Heart left ventricle (tissue), 16 donors: ENCODE results near the gene PGGT1B. TPM values are rescaled to one million over a fixed set of nuclear protein-coding genes. Genes with fewer than 3 reads are reported as not detected.

Experiments used
- ATAC-seq, 4 donors: fragments of 200-7000 bp; cut with Tn5 transposase; one replicate each; pipeline ENCODE4 v1.9.1; 2020 to 2022; ENCODE audit warnings: moderate library complexity in 4 of 4, mild to moderate bottlenecking in 3 of 4, moderate number of reproducible peaks in 1 of 4
- DNase-seq, 5 donors: peaks; one replicate each; pipeline ENCODE4 v3.0.0-alpha.2; 2020
- H3K27ac ChIP-seq, 12 donors: fragments of 200-600 bp; sonication (generic) in 4 of 12; one replicate each; pipeline versions ENCODE4 v1.5.0 to v1.8.0; 2016 to 2022; ENCODE audit warnings: mild to moderate bottlenecking in 2 of 12
- H3K27me3 ChIP-seq, 9 donors: fragments of 200-600 bp; sonication (generic) in 2 of 9; one replicate each; pipeline versions ENCODE4 v1.5.1 to v1.8.0; 2016 to 2022; ENCODE audit warnings: mild to moderate bottlenecking in 3 of 9
- H3K36me3 ChIP-seq, 9 donors: fragments of 200-600 bp; sonication (generic) in 2 of 9; one replicate each; pipeline versions ENCODE4 v1.5.0 to v1.8.0; 2018 to 2022; ENCODE audit warnings: mild to moderate bottlenecking in 2 of 9
- H3K4me1 ChIP-seq, 12 donors: fragments of 200-600 bp; sonication (generic) in 4 of 12; one replicate each; pipeline versions ENCODE4 v1.5.0 to v1.8.0; 2016 to 2022; ENCODE audit warnings: mild to moderate bottlenecking in 3 of 12
- H3K4me3 ChIP-seq, 12 donors: fragments of 200-600 bp; sonication (generic) in 4 of 12; one replicate each; pipeline versions ENCODE4 v1.5.0 to v1.8.0; 2017 to 2022; ENCODE audit warnings: mild to moderate bottlenecking in 9 of 12, moderate library complexity in 4 of 12
- H3K9me3 ChIP-seq, 12 donors: fragments of 200-600 bp; sonication (generic) in 4 of 12; one replicate each; pipeline versions ENCODE4 v1.5.0 to v1.8.0; 2016 to 2022; ENCODE audit warnings: mild to moderate bottlenecking in 1 of 12
- POLR2A ChIP-seq, 2 donors: fragments of 450-650 bp; IDR thresholded peaks; one replicate each; pipeline ENCODE4 v1.6.1; 2017; ENCODE audit warnings: antibody characterized with exemption in 2 of 2, mild to moderate bottlenecking in 2 of 2, moderate library complexity in 2 of 2
- WGBS, 4 donors: extraction: QIAGEN DNeasy Blood & Tissue Kit in 2 of 4; methylation state at CpG; one replicate each; pipeline versions ENCODE4 v1.1.5 to v1.1.7; 2013 to 2018; 5-methylcytosine and 5-hydroxymethylcytosine counted together
- intact Hi-C, 10 donors: fragments of 100-400 bp; cut with DNase I; formaldehyde crosslinking; loops; one replicate each; pipeline versions ENCODE4 v1.11.1 to v1.14.2; 2022
- polyA plus RNA-seq, 2 donors: library from polyadenylated mRNA; stranded (reverse); fragments of 200-250 nt; gene quantifications; one replicate each; pipeline ENCODE4 v1.2.3, GENCODE V29; 2013
- total RNA-seq, 9 donors: library from RNA; depleted of rRNA in 2 of 9; stranded (reverse); fragments of >200 nt in 2 of 9; fragmentation: NEBNext Ultra II Directional in 3 of 9; extraction: Animal tissue kit (Norgen Biotek cat#: 25700) in 3 of 9; gene quantifications; one replicate each; pipeline versions ENCODE4 v1.1.0 to v1.2.4, GENCODE V29; 2016 to 2023
- TF ChIP-seq, protein P1 (sequence below), 12 donors: fragments of 200-600 bp; sonication (generic) in 4 of 12; IDR thresholded peaks; one replicate each; pipeline versions ENCODE4 v1.5.0 to v1.8.0; 2018 to 2022; ENCODE audit warnings: antibody characterized with exemption in 12 of 12, mild to moderate bottlenecking in 5 of 12
- donor health status: ischemic (EF 13 %, LVEDD 7.1; RV severe dilation, severe dysfunction).
- donor health status: healthy with polysubstance abuse.
- donor health status: DM: no; HTN: yes; CAD: no.
- donor health status: DM: no; HTN: no; CAD: no.
- donor health status: ischemic (EF 25% LVEDD 6.9; RV normal size, moderate dysfunction).
- donor health status: ischemic (EF 25% LVEDD 5.7; RV mildly dilated, moderate dysfunction).
- donor health status: healthy.
- donor health status: DM: yes; HTN: yes; CAD: no.
- donor health status: ischemic (EF 35%, LVEDD 5.7; RV mildly dilated, moderate dysfunction).
- donor health status: nonischemic (EF 11% LVEDD 7.7; RV severe dilation, severe dysfunction).
- donor health status: DM: yes; HTN: yes; CAD: no.
- donor health status: PGD.
- donor health status: ischemic (EF 29% LVEDD 5.4; RV normal size, mild dysfunction).
- donor health status: nonischemic (EF 23%, LVEDD 6.1; RV moderate dilation, normal function).

PGGT1B gene
- total and polyA plus RNA-seq, 11 donors, result 2.8 to 36.8 (median 23.1) TPM

DNA sequence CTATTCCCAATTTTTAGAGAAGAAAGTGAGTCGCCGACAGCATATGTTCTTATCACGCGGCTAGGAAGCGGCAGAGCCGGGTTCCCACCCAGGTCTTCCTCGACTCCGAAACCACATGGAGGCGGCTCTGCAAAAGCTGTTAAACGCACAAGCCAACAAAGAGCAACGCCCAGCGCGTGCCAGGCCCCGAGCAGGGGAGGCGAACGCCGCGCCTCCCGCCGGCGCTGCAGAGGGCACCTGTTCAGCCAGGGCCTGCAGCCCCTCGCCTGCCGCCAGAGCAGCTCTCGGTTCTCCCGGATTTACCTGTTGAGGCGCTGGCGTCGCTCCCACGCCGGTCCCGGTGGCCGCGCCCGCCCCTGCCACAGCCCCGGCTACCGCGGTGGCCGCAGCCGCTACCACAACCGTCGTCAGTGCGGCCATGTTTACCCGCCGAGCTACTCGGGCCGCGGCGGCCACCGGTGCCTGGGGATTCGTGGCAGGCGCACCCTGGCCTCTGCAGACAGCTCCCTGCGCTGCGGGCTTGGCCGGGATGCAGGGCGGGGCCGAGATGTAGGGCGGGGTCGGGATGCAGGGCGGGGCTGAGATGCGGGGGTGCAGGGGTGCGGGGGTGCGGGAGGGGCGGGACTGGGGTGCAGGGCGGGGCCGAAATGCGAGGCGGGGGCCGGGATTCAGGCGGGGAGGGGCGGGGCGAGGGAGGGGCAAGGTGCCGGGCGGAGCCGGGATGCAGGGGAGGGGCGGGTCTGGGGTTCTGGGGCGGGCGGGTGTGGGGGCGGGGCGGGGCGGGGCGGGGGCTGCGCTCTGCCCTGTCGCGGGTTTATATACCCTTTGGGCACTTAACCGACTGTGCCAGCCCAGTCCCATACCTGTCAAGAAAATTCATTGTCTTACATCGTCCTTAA lies 33.7 kb upstream of the PGGT1B start, which contains the start of gene CCDC112:
Gene CCDC112 (minus strand): TSS at position 531 of the 899 bp plus-strand sequence. CDS start 111 bp downstream, at position 420.
- peak; percentile 86 to 92 (median 86) for DNase-seq
- H3K4me1 ChIP-seq, result peaks cover 0 to 15% (median 9%) of the 10 kb centered on the region in 12 donors
- H3K4me3 ChIP-seq, result peak within 1 kb of the TSS; percentile 74 to 99 (median 92)
- peak within 1 kb of the TSS in 11 of 12 donors; percentile 47 to 82 (median 68) for H3K27ac ChIP-seq
- ATAC-seq, result peak; percentile 80 to 96 (median 92)
- intact Hi-C loops, result loop anchor here in 1 of 10 donors (10.0 kb wide), 1 partner anchor 788 kb away; the partner anchor contains the start of gene COMMD10
- no peaks in the 10 kb centered on the region for H3K36me3 ChIP-seq
- peaks cover 0 to 18% (median 0%) of the 10 kb centered on the region in 12 donors for H3K9me3 ChIP-seq
- TF ChIP-seq, protein P1, sequence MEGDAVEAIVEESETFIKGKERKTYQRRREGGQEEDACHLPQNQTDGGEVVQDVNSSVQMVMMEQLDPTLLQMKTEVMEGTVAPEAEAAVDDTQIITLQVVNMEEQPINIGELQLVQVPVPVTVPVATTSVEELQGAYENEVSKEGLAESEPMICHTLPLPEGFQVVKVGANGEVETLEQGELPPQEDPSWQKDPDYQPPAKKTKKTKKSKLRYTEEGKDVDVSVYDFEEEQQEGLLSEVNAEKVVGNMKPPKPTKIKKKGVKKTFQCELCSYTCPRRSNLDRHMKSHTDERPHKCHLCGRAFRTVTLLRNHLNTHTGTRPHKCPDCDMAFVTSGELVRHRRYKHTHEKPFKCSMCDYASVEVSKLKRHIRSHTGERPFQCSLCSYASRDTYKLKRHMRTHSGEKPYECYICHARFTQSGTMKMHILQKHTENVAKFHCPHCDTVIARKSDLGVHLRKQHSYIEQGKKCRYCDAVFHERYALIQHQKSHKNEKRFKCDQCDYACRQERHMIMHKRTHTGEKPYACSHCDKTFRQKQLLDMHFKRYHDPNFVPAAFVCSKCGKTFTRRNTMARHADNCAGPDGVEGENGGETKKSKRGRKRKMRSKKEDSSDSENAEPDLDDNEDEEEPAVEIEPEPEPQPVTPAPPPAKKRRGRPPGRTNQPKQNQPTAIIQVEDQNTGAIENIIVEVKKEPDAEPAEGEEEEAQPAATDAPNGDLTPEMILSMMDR (IDR thresholded peaks at IDR 0.05), result peak in 1 of 12 donors; percentile 11
- peak in 1 of 2 donors; percentile 68 for TF ChIP-seq POLR2A (IDR thresholded peaks at IDR 0.05)
- WGBS, 4 donors, result 1 to 2% (median 1%) methylated on average over 13 to 84 of the region's 86 CpGs
- H3K27me3 ChIP-seq, result no peaks in the 10 kb centered on the region

GRCh38 chr5:115295777-115296123 lies 33.1 kb upstream of the PGGT1B start:
- intact Hi-C loops, result loop anchor here in 1 of 10 donors (10.0 kb wide), 1 partner anchor 789 kb away; the partner anchor contains the start of gene COMMD10
- H3K4me1 ChIP-seq, result peaks cover 0 to 15% (median 9%) of the 10 kb centered on the region in 12 donors
- peak overlapping the region; percentile 74 to 99 (median 92) for H3K4me3 ChIP-seq
- H3K9me3 ChIP-seq, result peaks cover 0 to 19% (median 0%) of the 10 kb centered on the region in 12 donors
- DNase-seq (peak in 1 of 5 donors; percentile 18), ATAC-seq (peak; percentile 18 to 44 (median 37))
- no peaks in the 10 kb centered on the region for H3K36me3 ChIP-seq
- no peaks in the 10 kb centered on the region for H3K27me3 ChIP-seq
- TF ChIP-seq, protein P1 (IDR thresholded peaks at IDR 0.05), result no peak
- TF ChIP-seq POLR2A (IDR thresholded peaks at IDR 0.05), result no peak
- 10 to 14% (median 13%) methylated on average over 11 of the region's 11 CpGs for WGBS, 4 donors
- H3K27ac ChIP-seq, result peak overlapping the region in 9 of 12 donors; percentile 47 to 82 (median 70)

GRCh38 chr5:115291397-115291796 lies 28.7 kb upstream of the PGGT1B start:
- intact Hi-C loops, result loop anchor here in 1 of 10 donors (10.0 kb wide), 1 partner anchor 793 kb away; the partner anchor contains the start of gene COMMD10
- Histone ChIP-seq H3K9me3 (peaks cover 0 to 19% (median 0%) of the 10 kb centered on the region in 12 donors), H3K27me3 (no peaks in the 10 kb centered on the region), H3K27ac (no peak overlapping the region), H3K4me1 (peaks cover 0 to 27% (median 7%) of the 10 kb centered on the region in 12 donors), H3K4me3 (no peak overlapping the region), H3K36me3 (no peaks in the 10 kb centered on the region)
- no peak for TF ChIP-seq POLR2A (IDR thresholded peaks at IDR 0.05)
- TF ChIP-seq, protein P1 (IDR thresholded peaks at IDR 0.05), result no peak
- no peak for ATAC-seq
- no peak for DNase-seq

GRCh38 chr5:115289104-115289503 lies 26.4 kb upstream of the PGGT1B start:
- intact Hi-C loops, result no loop called here
- no peak overlapping the region for H3K4me3 ChIP-seq
- H3K4me1 ChIP-seq, result peaks cover 0 to 16% (median 0%) of the 10 kb centered on the region in 12 donors
- WGBS, 4 donors, result 86 to 96% (median 88%) methylated on average over 4 of the region's 4 CpGs
- H3K27me3 ChIP-seq, result no peaks in the 10 kb centered on the region
- H3K27ac ChIP-seq, result peak overlapping the region in 1 of 12 donors; percentile 50
- TF ChIP-seq POLR2A (IDR thresholded peaks at IDR 0.05), result no peak
- TF ChIP-seq, protein P1 (IDR thresholded peaks at IDR 0.05), result no peak
- peaks cover 0 to 19% (median 0%) of the 10 kb centered on the region in 12 donors for H3K9me3 ChIP-seq
- ATAC-seq (peak in 1 of 4 donors; percentile 57), DNase-seq (peak in 1 of 5 donors; percentile 20)
- no peaks in the 10 kb centered on the region for H3K36me3 ChIP-seq
